Upper lobe of left lung (tissue), 6 donors: Measurements from ENCODE around the gene KIF2C. TPM values are rescaled to one million over a fixed set of nuclear protein-coding genes. Genes with fewer than 3 reads are reported as not detected.

Source experiments
- ATAC-seq, 2 donors: fragments of 200-7000 bp; cut with Tn5 transposase; one replicate each; pipeline ENCODE4 v1.9.1; 2022; ENCODE audit warnings: mild to moderate bottlenecking in 2 of 2, moderate library complexity in 2 of 2; ENCODE audit not compliant: low FRiP score in 2 of 2
- DNase-seq, 2 donors: peaks; one replicate each; pipeline ENCODE4 v3.0.0-alpha.2; 2019 to 2020
- H3K27ac ChIP-seq, 4 donors: fragments of 200-600 bp; sonication (generic); one replicate each; pipeline ENCODE4 v1.5.1; 2016 to 2019
- H3K27me3 ChIP-seq, 4 donors: fragments of 200-600 bp; sonication (generic); one replicate each; pipeline ENCODE4 v1.5.1; 2017 to 2019
- H3K36me3 ChIP-seq, 4 donors: fragments of 200-600 bp; sonication (generic); one replicate each; pipeline ENCODE4 v1.5.1; 2016 to 2019
- H3K4me1 ChIP-seq, 4 donors: fragments of 200-600 bp; sonication (generic); one replicate each; pipeline ENCODE4 v1.5.1; 2018 to 2019
- H3K4me3 ChIP-seq, 4 donors: fragments of 200-600 bp; sonication (generic); one replicate each; pipeline ENCODE4 v1.5.1; 2017 to 2019; ENCODE audit warnings: mild to moderate bottlenecking in 2 of 4, moderate library complexity in 1 of 4
- H3K9me3 ChIP-seq, 4 donors: fragments of 200-600 bp; sonication (generic); one replicate each; pipeline ENCODE4 v1.5.1; 2018 to 2019
- EP300 ChIP-seq, 4 donors: sonication (generic); formaldehyde crosslinking; IDR thresholded peaks; one replicate each; pipeline ENCODE4 v1.5.1; 2017; ENCODE audit warnings: antibody characterized with exemption in 4 of 4, control low read depth in 2 of 4
- POLR2A ChIP-seq, 4 donors: fragments of 450-650 bp; IDR thresholded peaks; one replicate each; pipeline ENCODE4 v1.5.1; 2016 to 2017; ENCODE audit warnings: antibody characterized with exemption in 4 of 4, mild to moderate bottlenecking in 2 of 4
- POLR2AphosphoS5 ChIP-seq, 2 donors: sonication (generic); formaldehyde crosslinking; IDR thresholded peaks; one replicate each; pipeline ENCODE4 v1.5.1; 2017; ENCODE audit warnings: antibody characterized with exemption in 2 of 2
- WGBS, 2 donors: methylation state at CpG; one replicate each; pipeline ENCODE4 v1.1.5; 2017 to 2018; 5-methylcytosine and 5-hydroxymethylcytosine counted together
- total RNA-seq, 6 donors: library from RNA; depleted of rRNA in 4 of 6; stranded (reverse); fragments of >200 nt in 4 of 6; gene quantifications; one replicate each; pipeline versions ENCODE4 v1.1.0 to v1.2.1, GENCODE V29; 2016 to 2021
- TF ChIP-seq, protein P1 (sequence below), 6 experiments: fragments of 450-650 bp in 4 of 6; fragments of 200-600 bp in 2 of 6; sonication (generic) in 2 of 6; IDR thresholded peaks; one replicate each; pipeline ENCODE4 v1.5.1; 2016 to 2019; ENCODE audit warnings: antibody characterized with exemption in 6 of 6
- donor health status: DM: no; HTN: no; CAD: no; lungs with moderate emphysema.
- donor health status: DM: no; HTN: yes; CAD: no; lungs with severe emphysema.

Gene KIF2C
- total RNA-seq, 6 donors from 2014 or later = 1.5 to 2.7 (median 2.6) TPM; not detected in 1

DNA sequence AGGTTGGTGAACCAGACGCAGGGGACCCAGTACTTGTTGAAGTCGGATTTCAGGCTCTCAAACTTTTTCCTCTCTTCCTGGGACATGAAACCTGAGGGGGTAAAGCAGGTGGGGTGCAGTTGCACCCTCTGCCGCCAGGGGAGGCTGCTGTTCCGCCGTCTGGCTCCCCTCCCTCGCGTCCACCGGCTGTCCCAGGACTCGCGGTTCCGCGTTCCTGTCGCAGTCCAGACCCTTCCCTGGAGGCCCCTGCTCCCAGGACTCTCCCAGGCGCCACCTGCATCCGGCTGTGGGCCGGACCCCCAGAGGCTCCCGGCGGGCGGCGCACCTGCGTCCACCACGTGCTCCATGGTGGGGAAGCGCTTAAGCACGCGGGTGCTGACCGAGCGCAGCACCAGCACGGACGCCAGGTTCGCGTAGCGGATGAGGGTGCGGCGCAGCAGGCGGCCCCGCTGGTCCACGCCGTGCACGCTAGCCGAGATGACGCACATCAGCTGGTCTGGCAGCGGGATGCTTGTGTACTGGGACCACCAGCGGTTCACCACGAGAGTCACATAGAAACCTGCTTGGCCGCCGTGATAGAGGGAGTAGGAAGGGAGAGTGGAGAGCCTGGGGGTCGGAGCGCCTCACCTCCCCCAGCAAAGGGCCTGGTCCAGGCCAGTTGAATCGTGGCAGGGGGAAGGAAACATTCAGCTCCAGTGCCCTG lies 46.7 kb downstream of the KIF2C start:
- WGBS, 2 donors = 21 to 28% methylated on average over 7 to 18 of the region's 49 CpGs
- H3K4me1 ChIP-seq = peaks cover 19 to 33% (median 32%) of the 10 kb centered on the region in 4 donors
- H3K36me3 ChIP-seq = peaks cover 0 to 10% (median under 1%) of the 10 kb centered on the region in 4 donors
- peak overlapping the region; percentile 8 to 72 (median 45) for H3K27ac ChIP-seq
- H3K27me3 ChIP-seq = no peaks in the 10 kb centered on the region
- DNase-seq (peak; percentile 84 to 93), ATAC-seq (peak; percentile 88 to 90)
- peak overlapping the region; percentile 4 to 55 (median 51) for H3K4me3 ChIP-seq
- TF ChIP-seq EP300 (IDR thresholded peaks at IDR 0.05) (no peak), POLR2A (IDR thresholded peaks at IDR 0.05) (peak in 1 of 4 donors; percentile 19), POLR2AphosphoS5 (IDR thresholded peaks at IDR 0.05) (peak in 1 of 2 donors; percentile 16)
- TF ChIP-seq, protein P1, sequence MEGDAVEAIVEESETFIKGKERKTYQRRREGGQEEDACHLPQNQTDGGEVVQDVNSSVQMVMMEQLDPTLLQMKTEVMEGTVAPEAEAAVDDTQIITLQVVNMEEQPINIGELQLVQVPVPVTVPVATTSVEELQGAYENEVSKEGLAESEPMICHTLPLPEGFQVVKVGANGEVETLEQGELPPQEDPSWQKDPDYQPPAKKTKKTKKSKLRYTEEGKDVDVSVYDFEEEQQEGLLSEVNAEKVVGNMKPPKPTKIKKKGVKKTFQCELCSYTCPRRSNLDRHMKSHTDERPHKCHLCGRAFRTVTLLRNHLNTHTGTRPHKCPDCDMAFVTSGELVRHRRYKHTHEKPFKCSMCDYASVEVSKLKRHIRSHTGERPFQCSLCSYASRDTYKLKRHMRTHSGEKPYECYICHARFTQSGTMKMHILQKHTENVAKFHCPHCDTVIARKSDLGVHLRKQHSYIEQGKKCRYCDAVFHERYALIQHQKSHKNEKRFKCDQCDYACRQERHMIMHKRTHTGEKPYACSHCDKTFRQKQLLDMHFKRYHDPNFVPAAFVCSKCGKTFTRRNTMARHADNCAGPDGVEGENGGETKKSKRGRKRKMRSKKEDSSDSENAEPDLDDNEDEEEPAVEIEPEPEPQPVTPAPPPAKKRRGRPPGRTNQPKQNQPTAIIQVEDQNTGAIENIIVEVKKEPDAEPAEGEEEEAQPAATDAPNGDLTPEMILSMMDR (IDR thresholded peaks at IDR 0.05) = peak; percentile 98 to 99 (median 98)
- no peaks in the 10 kb centered on the region for H3K9me3 ChIP-seq

DNA sequence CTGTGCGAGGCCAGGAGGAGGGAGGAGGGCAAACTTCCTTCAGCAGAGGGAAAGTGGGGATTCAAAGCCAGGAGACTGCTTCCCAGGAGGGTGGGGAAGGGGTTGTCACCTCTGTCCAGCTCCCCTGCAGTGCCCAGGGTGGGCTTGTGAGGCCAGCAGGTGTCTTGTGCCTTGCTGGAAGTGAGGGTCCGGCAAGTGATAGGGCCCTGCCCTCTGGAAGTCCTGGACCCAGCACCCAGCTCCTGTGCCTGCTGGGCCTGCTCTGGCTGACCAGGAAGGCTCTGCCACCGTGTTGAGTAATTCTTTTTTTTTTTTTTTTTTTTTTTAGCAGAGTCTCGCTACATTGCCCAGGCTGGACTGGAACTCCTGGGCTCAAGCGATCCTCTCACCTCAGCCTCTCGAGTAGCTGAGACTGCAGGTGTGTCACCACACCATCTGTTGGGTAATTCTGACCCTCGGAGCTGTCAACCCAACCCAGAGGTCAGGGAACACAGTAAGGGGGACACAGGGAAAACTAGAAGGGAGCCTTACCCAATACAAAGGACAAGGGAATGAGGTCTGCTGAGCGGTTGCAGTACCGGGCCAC lies 47.3 kb downstream of the KIF2C start:
- Histone ChIP-seq H3K9me3 (no peaks in the 10 kb centered on the region), H3K27me3 (no peaks in the 10 kb centered on the region), H3K27ac (peak overlapping the region in 3 of 4 donors; percentile 22 to 72 (median 68)), H3K36me3 (peaks cover 0 to 5% (median 0%) of the 10 kb centered on the region in 4 donors), H3K4me1 (peaks cover 19 to 33% (median 32%) of the 10 kb centered on the region in 4 donors), H3K4me3 (peak overlapping the region in 2 of 4 donors; percentile 50 to 52)
- no peak for ATAC-seq
- no peak for DNase-seq
- TF ChIP-seq EP300 (IDR thresholded peaks at IDR 0.05) = no peak
- TF ChIP-seq, protein P1 (IDR thresholded peaks at IDR 0.05) = no peak
- no peak for TF ChIP-seq POLR2AphosphoS5 (IDR thresholded peaks at IDR 0.05)
- no peak for TF ChIP-seq POLR2A (IDR thresholded peaks at IDR 0.05)
- 78 to 80% methylated on average over 9 of the region's 9 CpGs for WGBS, 2 donors

DNA sequence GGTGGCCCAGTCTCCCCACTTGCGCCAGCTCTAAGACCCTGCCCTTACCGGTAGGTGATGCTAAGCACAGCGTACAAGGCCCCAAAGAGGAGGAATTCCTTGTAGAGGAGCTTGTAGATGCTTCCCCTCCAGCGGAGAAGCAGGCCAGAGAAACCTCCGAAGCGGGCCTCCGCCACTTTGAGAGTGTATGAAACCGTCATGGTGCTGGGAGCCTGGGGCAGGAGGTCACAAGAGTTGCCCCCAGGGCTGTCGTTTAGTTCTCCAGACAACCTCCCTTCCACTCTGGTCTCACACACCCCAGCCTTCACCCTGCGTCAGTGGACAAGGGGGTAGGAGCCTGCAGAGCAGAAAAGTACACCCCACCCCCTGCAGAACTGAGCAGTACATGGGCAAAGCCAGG lies 47.9 kb downstream of the KIF2C start:
- no peak for ATAC-seq
- WGBS, 2 donors = 90 to 94% methylated on average over 10 of the region's 10 CpGs

DNA sequence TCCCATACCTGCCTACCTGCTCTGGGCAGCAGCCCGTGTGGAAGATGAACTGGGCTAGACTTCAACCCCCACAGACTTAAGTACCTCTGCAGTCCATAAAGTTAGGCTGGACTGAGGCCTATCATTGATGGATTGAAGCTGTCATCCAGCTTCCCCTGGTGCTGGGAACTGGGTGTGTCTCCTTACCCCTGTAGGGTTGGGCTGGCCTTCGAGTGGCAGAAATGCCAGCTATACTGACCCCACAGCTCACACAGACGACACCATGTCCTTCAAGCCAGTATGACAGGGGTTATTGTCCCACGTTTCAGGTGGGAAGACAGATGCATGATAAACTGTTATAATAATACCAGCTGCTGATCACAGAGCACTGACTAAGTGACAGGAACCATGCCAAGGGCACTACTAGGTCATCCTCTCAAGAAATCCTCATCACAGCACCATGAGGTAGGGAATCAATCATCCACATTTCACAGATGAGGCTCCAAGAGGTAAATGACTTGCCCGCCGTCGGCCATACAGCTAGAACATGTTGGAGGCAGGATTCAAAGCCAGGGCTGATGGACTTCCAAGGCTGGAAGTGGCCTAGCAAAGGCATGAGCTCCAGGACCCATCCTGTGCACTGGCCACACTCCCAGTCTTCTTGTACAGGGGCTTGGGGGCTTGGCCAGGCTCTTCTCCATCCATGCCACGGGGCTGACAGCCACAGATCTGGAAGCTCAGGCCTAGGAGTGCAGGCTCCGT lies 48.7 kb downstream of the KIF2C start, which contains the start of gene BEST4:
Gene BEST4 (minus strand): TSS at position 51 of the 741 bp plus-strand sequence. CDS start 465 bp downstream, outside the sequence.
- Histone ChIP-seq H3K4me1 (peaks cover 19 to 33% (median 32%) of the 10 kb centered on the region in 4 donors), H3K27me3 (no peaks in the 10 kb centered on the region), H3K4me3 (no peak within 1 kb of the TSS), H3K27ac (no peak within 1 kb of the TSS), H3K9me3 (no peaks in the 10 kb centered on the region), H3K36me3 (no peaks in the 10 kb centered on the region)
- TF ChIP-seq POLR2AphosphoS5 (IDR thresholded peaks at IDR 0.05) (no peak), POLR2A (IDR thresholded peaks at IDR 0.05) (no peak), EP300 (IDR thresholded peaks at IDR 0.05) (no peak)
- TF ChIP-seq, protein P1 (IDR thresholded peaks at IDR 0.05) = no peak
- ATAC-seq = no peak
- WGBS, 2 donors = 86 to 88% methylated on average over 6 to 9 of the region's 9 CpGs
- DNase-seq = no peak

More for the DNA sequence above, 47.9 kb downstream of the KIF2C start:
- no peak for DNase-seq
- Histone ChIP-seq H3K9me3 (no peaks in the 10 kb centered on the region), H3K4me1 (peaks cover 19 to 33% (median 32%) of the 10 kb centered on the region in 4 donors), H3K27ac (no peak overlapping the region), H3K4me3 (no peak overlapping the region), H3K27me3 (no peaks in the 10 kb centered on the region), H3K36me3 (no peaks in the 10 kb centered on the region)
- TF ChIP-seq EP300 (IDR thresholded peaks at IDR 0.05) (no peak), POLR2AphosphoS5 (IDR thresholded peaks at IDR 0.05) (no peak), POLR2A (IDR thresholded peaks at IDR 0.05) (no peak)
- TF ChIP-seq, protein P1 (IDR thresholded peaks at IDR 0.05) = no peak
